Measurements from ENCODE around the gene TACC3.

Gene TACC3

DNA sequence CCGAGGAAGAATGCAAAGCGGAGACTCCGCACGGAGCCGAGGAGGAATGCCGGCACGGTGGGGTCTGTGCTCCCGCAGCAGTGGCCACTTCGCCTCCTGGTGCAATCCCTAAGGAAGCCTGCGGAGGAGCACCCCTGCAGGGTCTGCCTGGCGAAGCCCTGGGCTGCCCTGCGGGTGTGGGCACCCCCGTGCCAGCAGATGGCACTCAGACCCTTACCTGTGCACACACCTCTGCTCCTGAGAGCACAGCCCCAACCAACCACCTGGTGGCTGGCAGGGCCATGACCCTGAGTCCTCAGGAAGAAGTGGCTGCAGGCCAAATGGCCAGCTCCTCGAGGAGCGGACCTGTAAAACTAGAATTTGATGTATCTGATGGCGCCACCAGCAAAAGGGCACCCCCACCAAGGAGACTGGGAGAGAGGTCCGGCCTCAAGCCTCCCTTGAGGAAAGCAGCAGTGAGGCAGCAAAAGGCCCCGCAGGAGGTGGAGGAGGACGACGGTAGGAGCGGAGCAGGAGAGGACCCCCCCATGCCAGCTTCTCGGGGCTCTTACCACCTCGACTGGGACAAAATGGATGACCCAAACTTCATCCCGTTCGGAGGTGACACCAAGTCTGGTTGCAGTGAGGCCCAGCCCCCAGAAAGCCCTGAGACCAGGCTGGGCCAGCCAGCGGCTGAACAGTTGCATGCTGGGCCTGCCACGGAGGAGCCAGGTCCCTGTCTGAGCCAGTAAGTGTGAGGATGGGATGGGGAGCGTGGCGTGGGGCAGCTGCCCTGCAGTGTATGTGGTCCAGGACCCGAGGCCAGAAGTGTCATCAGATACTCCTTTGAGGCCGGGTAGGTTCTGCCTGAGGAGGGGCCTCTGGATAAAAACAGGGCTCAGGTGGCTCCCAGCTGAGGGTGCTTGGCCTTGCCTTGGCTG, 7.0 kb downstream of the TACC3 start:
- Mint-ChIP-seq H3K9me3 (no peaks in the 10 kb centered on the region), H3K36me3 (peaks cover 58% of the 10 kb centered on the region), H3K27ac (no peak overlapping the region), H3K27me3 (no peaks in the 10 kb centered on the region), H3K4me3 (no peak overlapping the region), H3K4me1 (peaks cover 39% of the 10 kb centered on the region)
- no peak for ATAC-seq

DNA sequence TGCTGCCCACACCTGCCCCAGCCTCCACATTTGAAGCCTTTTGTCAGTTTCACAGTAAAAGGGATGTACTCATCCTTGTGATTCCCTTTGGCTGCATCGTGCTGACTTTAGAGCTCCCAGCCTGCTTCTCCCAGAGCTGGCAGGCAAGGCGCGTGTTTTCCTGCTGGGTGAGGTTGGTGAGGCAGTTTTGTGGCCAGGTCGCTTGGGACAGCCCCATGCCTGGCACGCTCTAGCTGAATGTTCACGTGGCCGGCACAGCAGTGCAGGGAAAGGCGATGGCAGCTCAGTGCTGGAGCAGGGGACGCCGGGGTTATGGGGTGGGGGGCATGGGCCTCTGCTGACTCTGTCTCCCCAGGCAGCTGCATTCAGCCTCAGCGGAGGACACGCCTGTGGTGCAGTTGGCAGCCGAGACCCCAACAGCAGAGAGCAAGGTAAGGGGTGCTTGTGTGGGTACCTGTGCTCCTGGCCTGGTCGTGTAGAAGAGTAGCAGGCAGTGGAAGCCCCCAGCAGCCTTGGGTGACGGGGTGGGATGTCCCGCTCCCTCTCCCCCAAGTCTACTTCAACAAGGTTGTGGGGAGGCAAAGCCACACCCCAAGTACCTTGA, 9.3 kb downstream of the TACC3 start:
- H3K36me3 Mint-ChIP-seq = peaks cover 75% of the 10 kb centered on the region
- ATAC-seq = no peak
- no peaks in the 10 kb centered on the region for H3K27me3 Mint-ChIP-seq
- peaks cover 26% of the 10 kb centered on the region for H3K4me1 Mint-ChIP-seq
- H3K4me3 Mint-ChIP-seq = no peak overlapping the region
- no peak overlapping the region for H3K27ac Mint-ChIP-seq
- H3K9me3 Mint-ChIP-seq = no peaks in the 10 kb centered on the region

DNA sequence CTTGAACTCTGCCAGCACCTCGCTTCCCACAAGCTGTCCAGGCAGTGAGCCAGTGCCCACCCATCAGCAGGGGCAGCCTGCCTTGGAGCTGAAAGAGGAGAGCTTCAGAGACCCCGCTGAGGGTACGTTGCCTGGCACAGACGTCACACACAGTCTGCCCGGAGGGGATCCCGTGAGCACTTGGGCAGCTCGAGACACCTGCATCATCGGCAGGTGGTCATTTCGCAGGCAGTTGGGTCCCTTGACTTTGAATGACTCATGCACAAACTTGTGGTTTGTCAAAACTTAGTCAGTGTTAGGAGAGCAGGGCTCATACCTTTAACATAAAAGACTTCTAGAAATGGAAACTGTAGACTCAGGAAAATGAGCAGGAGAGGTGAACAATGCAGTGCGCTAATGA, 9.9 kb downstream of the TACC3 start:
- peaks cover 77% of the 10 kb centered on the region for H3K36me3 Mint-ChIP-seq
- no peaks in the 10 kb centered on the region for H3K27me3 Mint-ChIP-seq
- no peak overlapping the region for H3K4me3 Mint-ChIP-seq
- no peak overlapping the region for H3K27ac Mint-ChIP-seq
- peaks cover 23% of the 10 kb centered on the region for H3K4me1 Mint-ChIP-seq
- ATAC-seq = no peak
- H3K9me3 Mint-ChIP-seq = no peaks in the 10 kb centered on the region

GRCh38 chr4:1732911-1733310, 11.6 kb downstream of the TACC3 start:
- Mint-ChIP-seq H3K36me3 (peaks cover 76% of the 10 kb centered on the region), H3K27me3 (no peaks in the 10 kb centered on the region), H3K4me1 (peaks cover 11% of the 10 kb centered on the region), H3K4me3 (no peak overlapping the region), H3K27ac (no peak overlapping the region), H3K9me3 (no peaks in the 10 kb centered on the region)
- ATAC-seq = no peak

- Mint-ChIP-seq H3K36me3 (peaks cover 82% of the 10 kb centered on the region), H3K27me3 (no peaks in the 10 kb centered on the region), H3K4me1 (no peaks in the 10 kb centered on the region), H3K9me3 (peaks cover 3% of the 10 kb centered on the region), H3K27ac (no peak overlapping the region), H3K4me3 (no peak overlapping the region)
- ATAC-seq = no peak
Measured at GRCh38 chr4:1735215-1735614, 13.9 kb downstream of the TACC3 start.

DNA sequence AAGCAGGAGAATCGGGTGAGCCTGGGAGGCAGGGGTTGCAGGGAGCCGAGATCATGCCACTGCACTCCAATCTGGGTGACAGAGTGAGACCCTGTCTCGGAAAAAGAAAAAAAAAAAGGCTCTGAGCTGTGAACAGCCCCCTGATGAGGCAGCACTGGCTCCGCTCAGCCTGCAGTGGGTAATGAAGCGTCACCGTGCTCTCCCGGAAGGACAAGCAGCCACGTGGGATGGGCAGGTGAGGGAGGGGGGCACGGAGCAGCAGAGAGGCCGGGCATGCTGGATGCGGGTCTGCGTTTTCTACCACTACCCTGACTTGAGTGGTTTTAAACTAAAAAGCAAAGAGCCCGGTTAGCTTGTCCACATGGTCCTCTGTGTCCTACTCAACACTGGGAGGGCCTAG, 15.5 kb downstream of the TACC3 start:
- no peak overlapping the region for H3K4me3 Mint-ChIP-seq
- no peak for ATAC-seq
- no peaks in the 10 kb centered on the region for H3K4me1 Mint-ChIP-seq
- no peak overlapping the region for H3K27ac Mint-ChIP-seq
- no peaks in the 10 kb centered on the region for H3K27me3 Mint-ChIP-seq
- H3K36me3 Mint-ChIP-seq = peaks cover 76% of the 10 kb centered on the region
- peaks cover 3% of the 10 kb centered on the region for H3K9me3 Mint-ChIP-seq

GRCh38 chr4:1737666-1738065, 16.3 kb downstream of the TACC3 start:
- no peak overlapping the region for H3K4me3 Mint-ChIP-seq
- no peaks in the 10 kb centered on the region for H3K27me3 Mint-ChIP-seq
- H3K36me3 Mint-ChIP-seq = peaks cover 70% of the 10 kb centered on the region
- no peaks in the 10 kb centered on the region for H3K4me1 Mint-ChIP-seq
- peaks cover 3% of the 10 kb centered on the region for H3K9me3 Mint-ChIP-seq
- H3K27ac Mint-ChIP-seq = no peak overlapping the region
- no peak for ATAC-seq

- H3K36me3 Mint-ChIP-seq = peaks cover 71% of the 10 kb centered on the region
- no peaks in the 10 kb centered on the region for H3K27me3 Mint-ChIP-seq
- no peaks in the 10 kb centered on the region for H3K4me1 Mint-ChIP-seq
- H3K9me3 Mint-ChIP-seq = peaks cover 3% of the 10 kb centered on the region
- no peak overlapping the region for H3K27ac Mint-ChIP-seq
- ATAC-seq = no peak
- no peak overlapping the region for H3K4me3 Mint-ChIP-seq
Measured at GRCh38 chr4:1738410-1738809, 17.1 kb downstream of the TACC3 start.

GRCh38 chr4:1739358-1739757, 18.0 kb downstream of the TACC3 start:
- Mint-ChIP-seq H3K27ac (no peak overlapping the region), H3K27me3 (no peaks in the 10 kb centered on the region), H3K4me1 (no peaks in the 10 kb centered on the region), H3K4me3 (no peak overlapping the region), H3K36me3 (peaks cover 73% of the 10 kb centered on the region), H3K9me3 (peaks cover 3% of the 10 kb centered on the region)
- ATAC-seq = no peak

GRCh38 chr4:1740021-1740545, 18.8 kb downstream of the TACC3 start:
- Mint-ChIP-seq H3K36me3 (peaks cover 76% of the 10 kb centered on the region), H3K9me3 (peaks cover 3% of the 10 kb centered on the region), H3K27me3 (no peaks in the 10 kb centered on the region), H3K4me3 (no peak overlapping the region), H3K4me1 (no peaks in the 10 kb centered on the region), H3K27ac (no peak overlapping the region)
- ATAC-seq = no peak

DNA sequence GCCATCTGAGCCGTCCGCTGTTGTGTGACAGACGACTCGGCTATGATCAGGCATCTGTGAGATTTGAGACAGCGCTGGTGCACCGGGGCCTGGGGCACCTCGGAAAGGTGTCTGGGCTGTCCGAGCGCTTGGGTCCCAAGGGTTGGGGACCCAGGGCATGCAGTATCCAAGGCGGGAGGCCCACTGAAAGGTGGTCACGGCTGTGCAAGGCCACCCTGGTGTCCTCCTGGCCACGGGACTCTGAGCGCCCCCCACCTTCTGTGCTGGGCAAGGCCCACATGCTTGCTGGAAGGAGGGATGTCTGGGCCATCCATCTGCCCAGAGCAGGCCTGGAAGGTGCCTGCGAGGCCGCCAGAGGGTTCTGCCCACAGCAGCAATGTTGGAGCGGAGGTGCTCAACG, 19.9 kb downstream of the TACC3 start:
- peaks cover 68% of the 10 kb centered on the region for H3K36me3 Mint-ChIP-seq
- H3K27ac Mint-ChIP-seq = no peak overlapping the region
- H3K4me1 Mint-ChIP-seq = no peaks in the 10 kb centered on the region

GRCh38 chr4:1743551-1743950, 22.2 kb downstream of the TACC3 start:
- ATAC-seq = no peak
- Mint-ChIP-seq H3K4me1 (no peaks in the 10 kb centered on the region), H3K36me3 (peaks cover 46% of the 10 kb centered on the region), H3K27me3 (no peaks in the 10 kb centered on the region), H3K27ac (no peak overlapping the region), H3K9me3 (peaks cover 3% of the 10 kb centered on the region), H3K4me3 (no peak overlapping the region)

More for the DNA sequence above, 19.9 kb downstream of the TACC3 start:
- no peaks in the 10 kb centered on the region for H3K27me3 Mint-ChIP-seq
- no peak overlapping the region for H3K4me3 Mint-ChIP-seq
- peaks cover 3% of the 10 kb centered on the region for H3K9me3 Mint-ChIP-seq
- no peak for ATAC-seq

GRCh38 chr4:1743975-1744374, 22.7 kb downstream of the TACC3 start:
- H3K36me3 Mint-ChIP-seq = peaks cover 41% of the 10 kb centered on the region
- no peak for ATAC-seq
- H3K27me3 Mint-ChIP-seq = no peaks in the 10 kb centered on the region
- H3K4me3 Mint-ChIP-seq = no peak overlapping the region
- no peaks in the 10 kb centered on the region for H3K4me1 Mint-ChIP-seq
- H3K27ac Mint-ChIP-seq = no peak overlapping the region
- no peaks in the 10 kb centered on the region for H3K9me3 Mint-ChIP-seq

- Mint-ChIP-seq H3K4me3 (no peak overlapping the region), H3K9me3 (no peaks in the 10 kb centered on the region), H3K36me3 (peaks cover 36% of the 10 kb centered on the region), H3K4me1 (no peaks in the 10 kb centered on the region), H3K27ac (no peak overlapping the region), H3K27me3 (no peaks in the 10 kb centered on the region)
- no peak for ATAC-seq
Measured at GRCh38 chr4:1744552-1744951, 23.2 kb downstream of the TACC3 start.

DNA sequence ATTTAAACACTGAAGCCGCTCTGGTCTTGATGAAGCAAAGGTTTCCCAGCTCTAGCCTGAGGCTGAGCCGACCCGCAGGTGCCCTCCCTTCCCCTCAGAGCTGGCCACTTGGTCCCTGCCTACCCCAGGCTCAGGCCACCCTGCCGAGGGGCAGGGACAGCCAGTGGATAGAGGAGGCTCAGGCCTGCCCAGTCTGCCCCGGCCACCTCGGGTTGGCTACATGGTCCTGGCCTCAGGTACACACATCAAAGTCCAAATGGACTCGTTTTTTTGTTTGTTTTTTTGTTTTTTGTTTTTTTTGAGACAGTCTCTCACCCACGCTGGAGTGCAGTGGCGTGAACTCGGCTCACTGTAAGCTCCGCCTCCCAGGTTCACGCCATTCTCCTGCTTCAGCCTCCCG, 23.8 kb downstream of the TACC3 start:
- ATAC-seq = no peak
- Mint-ChIP-seq H3K4me1 (no peaks in the 10 kb centered on the region), H3K4me3 (no peak overlapping the region), H3K27me3 (peaks cover 6% of the 10 kb centered on the region), H3K27ac (no peak overlapping the region), H3K9me3 (no peaks in the 10 kb centered on the region), H3K36me3 (peaks cover 30% of the 10 kb centered on the region)

- ATAC-seq = no peak
- Mint-ChIP-seq H3K4me1 (no peaks in the 10 kb centered on the region), H3K27ac (no peak overlapping the region), H3K4me3 (no peak overlapping the region), H3K27me3 (peaks cover 11% of the 10 kb centered on the region), H3K9me3 (no peaks in the 10 kb centered on the region), H3K36me3 (peaks cover 26% of the 10 kb centered on the region)
Measured at GRCh38 chr4:1745697-1746096, 24.4 kb downstream of the TACC3 start.

Measured in stimulated activated memory B cell treated with anti-CD40 and anti-IgM and Interleukin-4, amounts not matched to agents 10 μg/mL and 1 μg/mL and 100 μg/mL, for 72 hours (primary cell).